ENCODE measurements around the gene VCPKMT.
A peak's percentile ranks its signal among the peaks of the same experiment; 100 is the strongest.

The VCPKMT gene

GRCh38 chr14:50117456-50117855 is 1.1 kb upstream of the VCPKMT start:
- Histone ChIP-seq H3K4me3 (no peak overlapping the region), H3K9me3 (ENCODE audit: low read depth, low read length) (no peaks in the 10 kb centered on the region), H3K36me3 (ENCODE audit: insufficient read depth, low read length) (peaks cover 29% of the 10 kb centered on the region), H3K9ac (ENCODE audit: insufficient read length) (no peak overlapping the region), H3K27ac (peak overlapping the region; percentile 96; the same call in 1 of the 2 replicates)
- DNase-seq (ENCODE audit: low read depth, low spot score), result no peak
- TF ChIP-seq POLR2AphosphoS5 (IDR thresholded peaks at IDR 0.05; ENCODE audit: borderline replicate concordance, low read depth, low read length) (no peak), FOXP2 (optimal IDR thresholded peaks at IDR 0.05; ENCODE audit: control extremely low read depth, extremely low read length, insufficient read depth) (no peak), EZH2 (IDR thresholded peaks at IDR 0.05) (no peak)

- no peak for DNase-seq (ENCODE audit: low read depth, low spot score)
- H3K4me3 ChIP-seq, result peak overlapping the region; percentile 99
- peak overlapping the region; percentile 86 for H3K9ac ChIP-seq (ENCODE audit: insufficient read length)
- TF ChIP-seq FOXP2 (optimal IDR thresholded peaks at IDR 0.05; ENCODE audit: control extremely low read depth, extremely low read length, insufficient read depth) (no peak), EZH2 (IDR thresholded peaks at IDR 0.05) (no peak), POLR2AphosphoS5 (IDR thresholded peaks at IDR 0.05; ENCODE audit: borderline replicate concordance, low read depth, low read length) (no peak)
- peaks cover 34% of the 10 kb centered on the region for H3K36me3 ChIP-seq (ENCODE audit: insufficient read depth, low read length)
- H3K27ac ChIP-seq, result peak overlapping the region; percentile 96
- H3K9me3 ChIP-seq (ENCODE audit: low read depth, low read length), result no peaks in the 10 kb centered on the region
Observed at GRCh38 chr14:50116966-50117365, 594 bp upstream of the VCPKMT start.

- TF ChIP-seq POLR2AphosphoS5 (IDR thresholded peaks at IDR 0.05; ENCODE audit: borderline replicate concordance, low read depth, low read length) (no peak), EZH2 (IDR thresholded peaks at IDR 0.05) (no peak), FOXP2 (optimal IDR thresholded peaks at IDR 0.05; ENCODE audit: control extremely low read depth, extremely low read length, insufficient read depth) (no peak)
- Histone ChIP-seq H3K9me3 (ENCODE audit: low read depth, low read length) (no peaks in the 10 kb centered on the region), H3K36me3 (ENCODE audit: insufficient read depth, low read length) (peaks cover 63% of the 10 kb centered on the region), H3K4me3 (no peak overlapping the region), H3K9ac (ENCODE audit: insufficient read length) (no peak overlapping the region), H3K27ac (no peak overlapping the region)
- no peak for DNase-seq (ENCODE audit: low read depth, low spot score)
Observed at GRCh38 chr14:50113381-50114035, 2.9 kb downstream of the VCPKMT start.

GRCh38 chr14:50110323-50111037 is 5.9 kb downstream of the VCPKMT start:
- H3K27ac ChIP-seq, result no peak overlapping the region
- H3K4me3 ChIP-seq, result no peak overlapping the region
- H3K9me3 ChIP-seq (ENCODE audit: low read depth, low read length), result no peaks in the 10 kb centered on the region
- no peak overlapping the region for H3K9ac ChIP-seq (ENCODE audit: insufficient read length)
- TF ChIP-seq POLR2AphosphoS5 (IDR thresholded peaks at IDR 0.05; ENCODE audit: borderline replicate concordance, low read depth, low read length) (no peak), EZH2 (IDR thresholded peaks at IDR 0.05) (no peak), FOXP2 (optimal IDR thresholded peaks at IDR 0.05; ENCODE audit: control extremely low read depth, extremely low read length, insufficient read depth) (no peak)
- peaks cover 71% of the 10 kb centered on the region for H3K36me3 ChIP-seq (ENCODE audit: insufficient read depth, low read length)
- DNase-seq (ENCODE audit: low read depth, low spot score), result no peak

- DNase-seq (ENCODE audit: low read depth, low spot score), result no peak
- no peak overlapping the region for H3K9ac ChIP-seq (ENCODE audit: insufficient read length)
- H3K9me3 ChIP-seq (ENCODE audit: low read depth, low read length), result no peaks in the 10 kb centered on the region
- H3K27ac ChIP-seq, result no peak overlapping the region
- H3K36me3 ChIP-seq (ENCODE audit: insufficient read depth, low read length), result peaks cover 62% of the 10 kb centered on the region
- no peak overlapping the region for H3K4me3 ChIP-seq
- TF ChIP-seq FOXP2 (optimal IDR thresholded peaks at IDR 0.05; ENCODE audit: control extremely low read depth, extremely low read length, insufficient read depth) (no peak), POLR2AphosphoS5 (IDR thresholded peaks at IDR 0.05; ENCODE audit: borderline replicate concordance, low read depth, low read length) (no peak), EZH2 (IDR thresholded peaks at IDR 0.05) (no peak)
Observed at GRCh38 chr14:50109342-50109741, 7.0 kb downstream of the VCPKMT start.

GRCh38 chr14:50107850-50108249 is 8.5 kb downstream of the VCPKMT start:
- no peak for DNase-seq (ENCODE audit: low read depth, low spot score)
- no peak overlapping the region for H3K4me3 ChIP-seq
- H3K27ac ChIP-seq, result no peak overlapping the region
- no peaks in the 10 kb centered on the region for H3K9me3 ChIP-seq (ENCODE audit: low read depth, low read length)
- TF ChIP-seq FOXP2 (optimal IDR thresholded peaks at IDR 0.05; ENCODE audit: control extremely low read depth, extremely low read length, insufficient read depth) (no peak), EZH2 (IDR thresholded peaks at IDR 0.05) (no peak), POLR2AphosphoS5 (IDR thresholded peaks at IDR 0.05; ENCODE audit: borderline replicate concordance, low read depth, low read length) (no peak)
- peaks cover 51% of the 10 kb centered on the region for H3K36me3 ChIP-seq (ENCODE audit: insufficient read depth, low read length)
- H3K9ac ChIP-seq (ENCODE audit: insufficient read length), result no peak overlapping the region

GRCh38 chr14:50106178-50106577 is 10.2 kb downstream of the VCPKMT start:
- no peak for TF ChIP-seq EZH2 (IDR thresholded peaks at IDR 0.05)
- no peak for TF ChIP-seq FOXP2 (optimal IDR thresholded peaks at IDR 0.05; ENCODE audit: control extremely low read depth, extremely low read length, insufficient read depth)
- TF ChIP-seq POLR2AphosphoS5 (IDR thresholded peaks at IDR 0.05; ENCODE audit: borderline replicate concordance, low read depth, low read length), result no peak
- DNase-seq (ENCODE audit: low read depth, low spot score), result no peak
- Histone ChIP-seq H3K27ac (no peak overlapping the region), H3K9ac (ENCODE audit: insufficient read length) (no peak overlapping the region), H3K4me3 (no peak overlapping the region), H3K36me3 (ENCODE audit: insufficient read depth, low read length) (peaks cover 34% of the 10 kb centered on the region), H3K9me3 (ENCODE audit: low read depth, low read length) (no peaks in the 10 kb centered on the region)

- Histone ChIP-seq H3K9ac (ENCODE audit: insufficient read length) (no peak overlapping the region), H3K9me3 (ENCODE audit: low read depth, low read length) (no peaks in the 10 kb centered on the region), H3K36me3 (ENCODE audit: insufficient read depth, low read length) (peaks cover 10% of the 10 kb centered on the region), H3K27ac (no peak overlapping the region), H3K4me3 (no peak overlapping the region)
- no peak for DNase-seq (ENCODE audit: low read depth, low spot score)
- TF ChIP-seq FOXP2 (optimal IDR thresholded peaks at IDR 0.05; ENCODE audit: control extremely low read depth, extremely low read length, insufficient read depth), result no peak
- no peak for TF ChIP-seq EZH2 (IDR thresholded peaks at IDR 0.05)
- no peak for TF ChIP-seq POLR2AphosphoS5 (IDR thresholded peaks at IDR 0.05; ENCODE audit: borderline replicate concordance, low read depth, low read length)
Observed at GRCh38 chr14:50103558-50103957, 12.8 kb downstream of the VCPKMT start.
